Neural crest cell (in vitro differentiated cells): ENCODE results near the gene OR51E1. TPM values are rescaled to one million over a fixed set of nuclear protein-coding genes. Genes with fewer than 3 reads are reported as not detected.

ENCODE experiments used
- DNase-seq: peaks from one replicate; pipeline ENCODE4 v3.0.0; 2021; ENCODE audit warnings: low read depth, mixed read lengths, low spot score
- H3K27ac Mint-ChIP-seq: one replicate; pipeline ENCODE4 v1.8.0; 2021; ENCODE audit warnings: mild to moderate bottlenecking, mixed read lengths; ENCODE audit not compliant: unreplicated experiment
- H3K27me3 Mint-ChIP-seq: 2 replicates; pipeline ENCODE4 v1.8.0; 2021; ENCODE audit warnings: low read depth, mild to moderate bottlenecking, mixed read lengths
- H3K36me3 Mint-ChIP-seq: 2 replicates; pipeline ENCODE4 v1.8.0; 2021; ENCODE audit warnings: low read depth, mild to moderate bottlenecking, mixed read lengths
- H3K4me1 Mint-ChIP-seq: 2 replicates; pipeline ENCODE4 v1.8.0; 2021; ENCODE audit warnings: mixed read lengths
- H3K4me3 Mint-ChIP-seq: one replicate; pipeline ENCODE4 v1.8.0; 2021; ENCODE audit warnings: mild to moderate bottlenecking, mixed read lengths
- H3K9me3 Mint-ChIP-seq: 2 replicates; pipeline ENCODE4 v1.8.0; 2021; ENCODE audit warnings: mixed read lengths
- CTCF ChIP-seq: fragments of 200-600 bp; sonication (generic); conservative IDR thresholded peaks from 2 replicates; pipeline ENCODE4 v1.5.0; 2021; ENCODE audit warnings: antibody characterized with exemption, mild to moderate bottlenecking
- total RNA-seq: library from RNA; stranded (reverse); gene quantifications from 2 replicates; pipeline ENCODE4 v1.2.1, GENCODE V29; 2021

The OR51E1 gene
- total RNA-seq, 1 donor from 2014 or later = not detected

GRCh38 chr11:4610258-4610935, 33.4 kb upstream of the OR51E1 start:
- no peaks in the 10 kb centered on the region for H3K36me3 Mint-ChIP-seq

GRCh38 chr11:4611986-4612385, 31.8 kb upstream of the OR51E1 start:
- Mint-ChIP-seq H3K36me3 (no peaks in the 10 kb centered on the region), H3K9me3 (peaks cover 2% of the 10 kb centered on the region), H3K27me3 (peaks cover 52% of the 10 kb centered on the region), H3K4me1 (peaks cover 12% of the 10 kb centered on the region), H3K27ac (no peak overlapping the region), H3K4me3 (no peak overlapping the region)
- TF ChIP-seq CTCF = no peak
- no peak for DNase-seq

More at GRCh38 chr11:4610258-4610935, 33.4 kb upstream of the OR51E1 start:
- Mint-ChIP-seq H3K9me3 (no peaks in the 10 kb centered on the region), H3K27ac (no peak overlapping the region), H3K4me1 (peaks cover 16% of the 10 kb centered on the region), H3K27me3 (peaks cover 46% of the 10 kb centered on the region), H3K4me3 (no peak overlapping the region)
- no peak for TF ChIP-seq CTCF
- no peak for DNase-seq

- H3K9me3 Mint-ChIP-seq = peaks cover 2% of the 10 kb centered on the region
- no peaks in the 10 kb centered on the region for H3K36me3 Mint-ChIP-seq
- H3K27me3 Mint-ChIP-seq = peaks cover 52% of the 10 kb centered on the region
- no peak overlapping the region for H3K4me3 Mint-ChIP-seq
- no peak overlapping the region for H3K27ac Mint-ChIP-seq
- no peak for TF ChIP-seq CTCF
- no peak for DNase-seq
- no peaks in the 10 kb centered on the region for H3K4me1 Mint-ChIP-seq
Observed at GRCh38 chr11:4615856-4616444, 27.8 kb upstream of the OR51E1 start.

- peaks cover 35% of the 10 kb centered on the region for H3K27me3 Mint-ChIP-seq
- no peak overlapping the region for H3K4me3 Mint-ChIP-seq
- no peaks in the 10 kb centered on the region for H3K4me1 Mint-ChIP-seq
- no peaks in the 10 kb centered on the region for H3K36me3 Mint-ChIP-seq
- no peak for DNase-seq
- peaks cover 2% of the 10 kb centered on the region for H3K9me3 Mint-ChIP-seq
- TF ChIP-seq CTCF = no peak
- H3K27ac Mint-ChIP-seq = no peak overlapping the region
Observed at GRCh38 chr11:4619514-4619913, 24.3 kb upstream of the OR51E1 start.

- Mint-ChIP-seq H3K36me3 (no peaks in the 10 kb centered on the region), H3K9me3 (peaks cover 3% of the 10 kb centered on the region), H3K4me3 (no peak overlapping the region), H3K27ac (no peak overlapping the region), H3K27me3 (peaks cover 34% of the 10 kb centered on the region), H3K4me1 (no peaks in the 10 kb centered on the region)
- TF ChIP-seq CTCF = peak; percentile 86
- peak; percentile 82 for DNase-seq
Observed at GRCh38 chr11:4626207-4627099, 17.3 kb upstream of the OR51E1 start.
